T-helper 1 cell treated with Interleukin-12 subunit alpha and Interleukin-12 subunit beta and Interleukin-4 antibody, amounts not matched to agents 30 ng/mL and 1 ng/mL, for 36 hours (primary cell): ENCODE data around the gene DECR2. TPM values are rescaled to one million over a fixed set of nuclear protein-coding genes. Genes with fewer than 3 reads are reported as not detected.

ENCODE experiments used
- intact Hi-C: fragments of 100-400 bp; cut with micrococcal nuclease; formaldehyde crosslinking; loops from one replicate; pipeline ENCODE4 v1.15.1; 2024
- total RNA-seq: library from RNA; stranded (reverse); gene quantifications from 2 replicates; pipeline ENCODE4 v1.2.3, GENCODE V29; 2022

DECR2 gene
- total RNA-seq, 1 donor from 2014 or later: 7.9 TPM

- intact Hi-C loops: no loop called here
Measured at GRCh38 chr16:364595-365491, 36.8 kb upstream of the DECR2 start.

- intact Hi-C loops: no loop called here
Measured at GRCh38 chr16:366476-366875, 35.2 kb upstream of the DECR2 start.

- intact Hi-C loops: no loop called here
Measured at GRCh38 chr16:367333-367903, 34.3 kb upstream of the DECR2 start.

GRCh38 chr16:368388-369158 is 33.1 kb upstream of the DECR2 start:
- intact Hi-C loops: no loop called here

GRCh38 chr16:369275-369865 is 32.3 kb upstream of the DECR2 start:
- intact Hi-C loops: no loop called here

GRCh38 chr16:369866-370436 is 31.7 kb upstream of the DECR2 start:
- intact Hi-C loops: loop anchor here (1.0 kb wide), 7 partner anchors 12 to 266 kb away; partner anchors contain the start of genes DECR2, FAM234A, LUC7L and METTL26

GRCh38 chr16:370443-370842 is 31.2 kb upstream of the DECR2 start, which contains the start of gene MRPL28:
MRPL28 (minus strand) TSS chr16:370538; CDS start chr16:370218, 320 bp downstream.
- intact Hi-C loops: loop anchor here (1.0 kb wide), 7 partner anchors 12 to 266 kb away; partner anchors contain the start of genes DECR2, FAM234A, LUC7L and METTL26

GRCh38 chr16:370979-371514 is 30.6 kb upstream of the DECR2 start:
- intact Hi-C loops: loop anchor here (1.0 kb wide), 7 partner anchors 11 to 265 kb away; partner anchors contain the start of genes DECR2, FAM234A, LUC7L and METTL26

GRCh38 chr16:371515-372301 is 30.0 kb upstream of the DECR2 start:
- intact Hi-C loops: no loop called here

GRCh38 chr16:372302-372983 is 29.2 kb upstream of the DECR2 start:
- intact Hi-C loops: no loop called here

GRCh38 chr16:373020-373598 is 28.6 kb upstream of the DECR2 start:
- intact Hi-C loops: no loop called here

GRCh38 chr16:373848-374615 is 27.7 kb upstream of the DECR2 start:
- intact Hi-C loops: no loop called here

GRCh38 chr16:374616-374926 is 27.1 kb upstream of the DECR2 start:
- intact Hi-C loops: no loop called here

- intact Hi-C loops: no loop called here
Measured at GRCh38 chr16:375212-375611, 26.5 kb upstream of the DECR2 start.

GRCh38 chr16:375927-376816 is 25.5 kb upstream of the DECR2 start:
- intact Hi-C loops: no loop called here

GRCh38 chr16:376817-377418 is 24.8 kb upstream of the DECR2 start:
- intact Hi-C loops: no loop called here

GRCh38 chr16:377419-377951 is 24.2 kb upstream of the DECR2 start:
- intact Hi-C loops: no loop called here
